GM12872 (cell line): ENCODE data around the gene RNF20.

ENCODE experiments used
- CTCF ChIP-seq: IDR thresholded peaks from 3 replicates; pipeline ENCODE4 v1.5.1; 2011; ENCODE audit warnings: low read depth, mild to moderate bottlenecking, low read length, moderate library complexity; ENCODE audit not compliant: insufficient read depth

Gene RNF20

DNA sequence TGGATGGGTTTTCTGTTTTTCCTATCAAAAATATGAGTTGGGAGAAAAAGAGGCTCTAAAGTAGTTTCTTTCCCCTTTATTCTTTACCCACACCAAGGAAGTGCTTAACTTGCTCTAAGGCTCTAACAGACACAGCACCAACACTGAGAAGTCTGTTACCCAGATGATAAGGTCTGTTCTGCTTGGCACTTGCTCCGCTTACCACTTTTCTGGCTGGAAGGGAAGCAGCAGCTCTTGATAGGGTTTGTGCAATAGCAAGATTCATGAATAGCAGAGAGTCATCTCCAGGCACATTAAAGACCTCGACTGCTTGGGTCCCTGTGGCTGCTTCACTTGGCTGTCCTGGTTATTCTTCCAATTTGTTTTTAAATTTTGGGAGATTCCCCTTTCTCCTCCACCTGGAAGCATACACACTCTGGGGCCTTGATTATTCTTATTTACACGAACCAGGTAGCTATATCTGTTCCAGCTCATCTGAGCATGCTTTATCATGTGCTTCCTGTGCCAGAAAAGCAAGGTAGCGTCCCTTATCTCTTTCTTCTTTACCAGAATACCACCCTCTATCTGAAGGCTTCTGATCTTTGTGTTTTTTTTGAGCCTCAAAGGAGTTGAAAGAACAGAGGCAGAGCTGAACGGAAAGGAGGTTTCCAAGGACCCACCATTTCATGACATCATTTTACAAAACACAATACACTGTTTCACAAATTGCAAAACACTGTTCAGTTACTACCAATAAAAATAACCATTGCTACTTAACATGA is 36.3 kb downstream of the RNF20 start:
- no peak for TF ChIP-seq CTCF

DNA sequence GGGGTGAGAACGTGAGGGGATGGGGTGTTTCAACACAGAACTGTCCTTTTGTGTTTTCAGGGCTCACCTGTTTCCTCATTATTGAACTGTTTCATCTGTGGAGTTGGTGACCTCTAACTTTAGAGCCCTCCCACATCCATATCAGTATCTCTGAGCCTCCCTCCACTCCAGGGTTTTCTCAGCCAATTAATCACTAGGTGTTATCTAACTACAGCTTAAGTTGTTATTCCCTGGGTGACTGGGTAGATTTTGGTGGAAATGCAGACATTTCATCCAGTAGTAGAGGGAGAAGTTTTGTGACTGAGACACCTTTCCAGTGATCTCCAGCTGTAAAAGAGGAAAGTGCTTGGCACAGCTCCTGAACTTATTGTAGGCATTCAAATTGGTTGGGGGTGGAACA is 37.5 kb downstream of the RNF20 start:
- no peak for TF ChIP-seq CTCF

- TF ChIP-seq CTCF, result no peak
Measured at GRCh38 chr9:101572316-101572715, 38.7 kb downstream of the RNF20 start.

DNA sequence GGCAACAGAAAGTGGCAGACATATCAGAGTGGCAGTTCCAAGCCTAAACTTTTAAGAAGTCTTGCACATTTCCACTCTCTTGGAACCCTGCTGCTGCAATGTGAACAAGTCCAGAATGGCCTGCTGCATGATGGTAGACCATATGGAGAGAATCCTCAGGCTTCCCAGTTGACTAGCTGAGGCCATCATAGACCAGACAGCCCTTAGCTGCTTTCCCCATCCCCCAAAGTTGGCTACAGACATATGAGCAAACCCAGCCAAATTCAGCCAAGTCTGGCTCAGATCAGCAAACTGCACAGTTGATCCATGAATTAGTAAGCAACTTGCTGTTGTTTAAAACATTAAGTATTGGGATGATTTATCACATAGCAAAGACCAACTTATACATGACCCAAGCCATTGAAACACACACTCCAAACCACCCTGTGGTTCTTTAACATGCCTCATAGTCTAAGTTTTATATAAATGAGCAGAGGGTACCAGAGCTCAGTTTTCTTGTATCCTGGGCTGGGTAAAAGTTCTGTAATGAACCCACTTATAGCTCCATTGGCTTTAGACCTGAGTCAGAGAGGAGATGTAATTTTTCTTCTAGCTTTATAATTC is 41.2 kb downstream of the RNF20 start:
- no peak for TF ChIP-seq CTCF

- TF ChIP-seq CTCF, result no peak
Measured at GRCh38 chr9:101578378-101578777, 44.7 kb downstream of the RNF20 start.

DNA sequence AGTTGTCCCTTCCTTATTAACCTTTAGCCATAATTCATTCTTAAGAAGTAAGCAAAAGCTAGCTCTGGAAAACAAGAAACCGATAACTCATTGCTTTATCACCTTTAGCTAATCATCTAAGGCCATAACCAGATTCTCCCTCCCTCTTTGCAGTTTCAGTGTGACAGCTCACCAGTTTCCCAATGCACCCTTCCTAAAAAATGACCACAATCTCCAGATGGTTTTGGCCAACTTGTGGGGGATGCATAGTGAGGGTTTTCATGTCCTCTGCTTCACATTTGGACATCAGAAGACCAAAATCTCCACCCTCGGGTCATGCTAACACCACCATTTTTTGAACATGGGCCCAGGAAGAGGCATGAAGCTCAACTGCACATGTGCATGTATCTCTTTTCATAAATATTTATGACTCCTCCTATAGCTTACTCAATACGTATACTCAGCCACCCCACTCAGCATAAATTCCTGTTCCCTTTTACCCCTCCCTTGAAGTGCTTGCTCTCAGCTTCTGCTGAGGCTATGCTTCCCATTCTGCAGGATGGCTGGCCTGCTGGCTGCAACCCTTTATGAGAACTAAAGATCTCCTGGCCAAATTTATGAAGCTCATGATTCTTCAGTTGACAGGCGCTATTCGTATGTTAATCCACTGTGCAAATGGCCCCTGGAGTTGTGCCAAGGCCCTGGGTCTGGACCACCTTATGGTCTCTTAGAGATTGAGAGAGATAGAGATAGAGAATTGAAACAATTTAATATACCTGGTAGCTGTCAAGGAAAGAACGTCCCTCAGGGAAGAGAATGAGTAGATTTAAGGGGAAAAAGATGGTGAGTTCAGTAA is 46.3 kb downstream of the RNF20 start:
- TF ChIP-seq CTCF, result no peak

DNA sequence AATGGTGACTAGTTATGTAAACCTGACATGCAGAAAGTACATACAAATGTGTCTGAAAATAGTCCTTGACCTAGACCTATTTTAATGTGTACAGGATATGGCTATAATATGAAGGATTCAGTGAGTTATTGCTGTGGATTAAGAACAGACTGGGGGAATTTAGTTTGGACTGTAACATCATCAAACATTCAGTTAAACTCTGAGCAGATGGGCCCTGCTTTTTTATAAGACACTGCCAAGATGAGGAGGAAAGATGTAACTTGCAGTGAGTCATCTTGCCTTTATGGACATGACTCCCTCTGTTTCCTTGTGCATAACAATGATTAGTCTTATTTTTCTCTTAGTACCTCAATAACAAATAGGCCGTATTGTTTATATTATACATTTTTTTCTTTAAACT is 48.9 kb downstream of the RNF20 start:
- TF ChIP-seq CTCF, result no peak
